ENCODE results near the gene SLC15A3. TPM values are rescaled to one million over a fixed set of nuclear protein-coding genes. Genes with fewer than 3 reads are reported as not detected.

Gene SLC15A3
- total RNA-seq, 1 experiment from 2014 or later, result 0.43 TPM

- peaks cover 3% of the 10 kb centered on the region for H3K27me3 Mint-ChIP-seq (ENCODE audit: insufficient read depth, unreplicated experiment)
- no peak overlapping the region for H3K27ac Mint-ChIP-seq (ENCODE audit: unreplicated experiment)
- TF ChIP-seq, protein P1, sequence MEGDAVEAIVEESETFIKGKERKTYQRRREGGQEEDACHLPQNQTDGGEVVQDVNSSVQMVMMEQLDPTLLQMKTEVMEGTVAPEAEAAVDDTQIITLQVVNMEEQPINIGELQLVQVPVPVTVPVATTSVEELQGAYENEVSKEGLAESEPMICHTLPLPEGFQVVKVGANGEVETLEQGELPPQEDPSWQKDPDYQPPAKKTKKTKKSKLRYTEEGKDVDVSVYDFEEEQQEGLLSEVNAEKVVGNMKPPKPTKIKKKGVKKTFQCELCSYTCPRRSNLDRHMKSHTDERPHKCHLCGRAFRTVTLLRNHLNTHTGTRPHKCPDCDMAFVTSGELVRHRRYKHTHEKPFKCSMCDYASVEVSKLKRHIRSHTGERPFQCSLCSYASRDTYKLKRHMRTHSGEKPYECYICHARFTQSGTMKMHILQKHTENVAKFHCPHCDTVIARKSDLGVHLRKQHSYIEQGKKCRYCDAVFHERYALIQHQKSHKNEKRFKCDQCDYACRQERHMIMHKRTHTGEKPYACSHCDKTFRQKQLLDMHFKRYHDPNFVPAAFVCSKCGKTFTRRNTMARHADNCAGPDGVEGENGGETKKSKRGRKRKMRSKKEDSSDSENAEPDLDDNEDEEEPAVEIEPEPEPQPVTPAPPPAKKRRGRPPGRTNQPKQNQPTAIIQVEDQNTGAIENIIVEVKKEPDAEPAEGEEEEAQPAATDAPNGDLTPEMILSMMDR (IDR thresholded peaks at IDR 0.05; ENCODE audit: insufficient read depth in 1 of 2, low read depth in 1 of 2, low read length in 1 of 2, severe bottlenecking in 1 of 2, unreplicated experiment in 1 of 2), result no peak
- Histone ChIP-seq H3K9me3 (no peaks in the 10 kb centered on the region), H3K4me3 (ENCODE audit: low read depth, low read length) (no peak overlapping the region), H3K4me1 (peaks cover 6% of the 10 kb centered on the region), H3K27me3 (replicated peaks; ENCODE audit: control insufficient read depth, insufficient read depth, low read length) (no peaks in the 10 kb centered on the region), H3K36me3 (ENCODE audit: control insufficient read depth, insufficient read depth, low read length) (no peaks in the 10 kb centered on the region)
- POLR2A ChIA-PET, result no interaction called here
- H3K4me3 Mint-ChIP-seq (ENCODE audit: unreplicated experiment), result no peak overlapping the region
- intact Hi-C loops (cut with micrococcal nuclease; ENCODE audit: unreplicated experiment), result no loop called here
- H3K9me3 Mint-ChIP-seq (ENCODE audit: unreplicated experiment), result no peaks in the 10 kb centered on the region
- no peaks in the 10 kb centered on the region for H3K4me1 Mint-ChIP-seq (ENCODE audit: low read depth, unreplicated experiment)
- DNase-seq, result no peak
- BruUV-seq (replicated peaks), result no TSS peak
- CTCF ChIA-PET, result no interaction called here
- H3K36me3 Mint-ChIP-seq (ENCODE audit: insufficient read depth, unreplicated experiment), result peaks cover 15% of the 10 kb centered on the region
These were observed 43.2 kb downstream of the SLC15A3 start for GRCh38 chr11:60908803-60909202.

DNA sequence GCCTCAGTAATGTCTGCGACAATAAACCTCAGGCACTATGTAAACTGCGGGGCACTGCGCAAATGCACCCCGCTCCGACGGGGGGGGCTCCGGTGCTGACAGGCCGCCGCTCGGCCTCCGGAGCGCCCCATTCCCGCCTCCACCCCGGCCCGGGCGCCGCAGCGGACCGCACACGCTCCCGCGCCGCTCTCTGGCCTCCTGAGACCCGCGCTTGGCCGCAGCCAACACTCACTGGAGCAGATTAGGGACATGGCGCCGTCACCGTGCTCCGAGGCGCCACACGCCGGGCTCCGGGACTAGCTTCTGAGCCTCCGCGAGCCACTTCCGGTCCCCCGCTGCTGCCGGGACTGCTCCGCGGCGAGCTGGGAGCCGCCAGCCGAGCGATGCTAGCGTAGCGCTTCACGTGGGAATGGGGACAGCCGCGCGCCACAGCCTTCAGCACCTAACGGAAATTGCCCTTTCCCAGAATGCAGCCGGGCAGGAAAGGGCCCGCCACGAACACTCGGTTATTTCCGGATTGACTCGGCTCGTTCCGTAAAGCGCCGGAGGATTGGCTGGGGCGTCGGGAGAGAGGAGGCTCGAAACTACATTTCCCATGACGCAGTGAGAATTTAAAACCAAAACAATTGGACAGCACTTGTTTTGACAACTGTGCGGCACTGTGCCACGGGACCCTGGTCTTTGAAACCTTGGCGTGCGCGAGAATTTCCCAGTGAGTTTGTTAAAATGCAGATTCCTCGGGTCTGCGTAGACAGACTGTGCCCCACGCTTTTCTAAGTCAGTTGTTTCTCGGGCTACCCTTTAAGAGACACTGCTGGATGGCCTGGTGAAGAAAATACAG, 45.6 kb downstream of the SLC15A3 start, which contains the start of gene PRPF19:
Gene PRPF19, minus strand, starts transcription at position 454 of the 841 bp plus-strand sequence. Its CDS starts 203 bp downstream, at position 251.
- peaks cover 3% of the 10 kb centered on the region for H3K27me3 Mint-ChIP-seq (ENCODE audit: insufficient read depth, unreplicated experiment)
- no TSS peak for BruUV-seq (replicated peaks)
- CTCF ChIA-PET, result interaction anchor here (0.6 to 0.9 kb wide), 3 partner anchors 7 to 19 kb away, joined by 3 to 4 read pairs (median 3); partner anchors contain the start of gene TMEM109

More for the DNA sequence above, 45.6 kb downstream of the SLC15A3 start, which contains the start of gene PRPF19:
- DNase-seq, result peak; percentile 97 to 99
- no peaks in the 10 kb centered on the region; the same call in 1 of the 2 replicates for H3K4me1 ChIP-seq
- Mint-ChIP-seq H3K4me3 (ENCODE audit: unreplicated experiment) (peak within 1 kb of the TSS; percentile 80), H3K36me3 (ENCODE audit: insufficient read depth, unreplicated experiment) (peaks cover 23% of the 10 kb centered on the region), H3K4me1 (ENCODE audit: low read depth, unreplicated experiment) (no peaks in the 10 kb centered on the region), H3K27ac (ENCODE audit: unreplicated experiment) (peak within 1 kb of the TSS; percentile 86), H3K9me3 (ENCODE audit: unreplicated experiment) (no peaks in the 10 kb centered on the region)
- TF ChIP-seq, protein P1 (IDR thresholded peaks at IDR 0.05; ENCODE audit: insufficient read depth in 1 of 2, low read depth in 1 of 2, low read length in 1 of 2, severe bottlenecking in 1 of 2, unreplicated experiment in 1 of 2), result no peak
- peak within 1 kb of the TSS; percentile 77 for H3K4me3 ChIP-seq (ENCODE audit: low read depth, low read length)
- H3K36me3 ChIP-seq (ENCODE audit: control insufficient read depth, insufficient read depth, low read length), result peaks cover 4% of the 10 kb centered on the region; the same call in 1 of the 2 replicates
- POLR2A ChIA-PET, result interaction anchor here (1.0 kb wide), 2 partner anchors 7 to 9 kb away, joined by 3 to 5 read pairs; partner anchors contain the start of gene TMEM109
- no peaks in the 10 kb centered on the region for H3K27me3 ChIP-seq (replicated peaks; ENCODE audit: control insufficient read depth, insufficient read depth, low read length)
- no peaks in the 10 kb centered on the region for H3K9me3 ChIP-seq
- intact Hi-C loops (cut with micrococcal nuclease; ENCODE audit: unreplicated experiment), result loop anchor here (2.0 kb wide), 1 partner anchor 34 kb away; no protein-coding TSS in a partner anchor

Data from Caco-2 (cell line).